MV-4-11 (cell line): ENCODE data around the gene ARHGDIB.

Experiments used
- DNase-seq: peaks from one replicate; lab custom pipeline; 2025; lab: John Stamatoyannopoulos, UW

The ARHGDIB gene

GRCh38 chr12:14956024-14956891 is 5.1 kb downstream of the ARHGDIB start:
- peak; percentile 94 for DNase-seq

GRCh38 chr12:14954269-14954668 is 7.1 kb downstream of the ARHGDIB start:
- peak; percentile 66 for DNase-seq

GRCh38 chr12:14953752-14954151 is 7.6 kb downstream of the ARHGDIB start:
- no peak for DNase-seq

GRCh38 chr12:14952299-14952921 is 9.0 kb downstream of the ARHGDIB start:
- DNase-seq, result peak; percentile 70

GRCh38 chr12:14951851-14952250 is 9.6 kb downstream of the ARHGDIB start:
- DNase-seq, result no peak

GRCh38 chr12:14950982-14951746 is 10.2 kb downstream of the ARHGDIB start:
- peak; percentile 19 for DNase-seq

GRCh38 chr12:14950421-14950820 is 11.0 kb downstream of the ARHGDIB start:
- peak; percentile 16 for DNase-seq

GRCh38 chr12:14949631-14950030 is 11.8 kb downstream of the ARHGDIB start:
- no peak for DNase-seq

GRCh38 chr12:14948672-14949071 is 12.7 kb downstream of the ARHGDIB start:
- DNase-seq, result peak; percentile 96

GRCh38 chr12:14946861-14947260 is 14.5 kb downstream of the ARHGDIB start:
- DNase-seq, result no peak

GRCh38 chr12:14946162-14946561 is 15.2 kb downstream of the ARHGDIB start:
- no peak for DNase-seq

GRCh38 chr12:14942196-14942931 is 19.0 kb downstream of the ARHGDIB start:
- no peak for DNase-seq

GRCh38 chr12:14941369-14941768 is 20.0 kb downstream of the ARHGDIB start:
- no peak for DNase-seq

GRCh38 chr12:14938301-14938700 is 23.1 kb downstream of the ARHGDIB start, which contains the start of gene ERP27:
TSS of gene ERP27 (minus strand) at chr12:14938537. CDS start at chr12:14938508, 29 bp downstream.
- DNase-seq, result no peak

- peak; percentile 26 for DNase-seq
Observed at GRCh38 chr12:14937689-14938088, 23.7 kb downstream of the ARHGDIB start.

- DNase-seq, result no peak
Observed at GRCh38 chr12:14937014-14937413, 24.4 kb downstream of the ARHGDIB start.

- DNase-seq, result no peak
Observed at GRCh38 chr12:14936224-14936861, 25.1 kb downstream of the ARHGDIB start.

- no peak for DNase-seq
Observed at GRCh38 chr12:14935031-14935430, 26.4 kb downstream of the ARHGDIB start.

GRCh38 chr12:14934511-14934910 is 26.9 kb downstream of the ARHGDIB start:
- no peak for DNase-seq

- DNase-seq, result no peak
Observed at GRCh38 chr12:14931791-14932560, 29.4 kb downstream of the ARHGDIB start.

GRCh38 chr12:14931359-14931758 is 30.0 kb downstream of the ARHGDIB start:
- no peak for DNase-seq
